SU-DHL-6 (cell line): ENCODE data around the gene PLEK.

Experiments
- H2AFZ ChIP-seq: fragments of 200-600 bp; sonication (generic); 2 replicates; pipeline ENCODE4 v1.6.1; 2014; ENCODE audit warnings: low read depth, mild to moderate bottlenecking, moderate library complexity, mixed read lengths, antibody characterized with exemption, low read length; ENCODE audit not compliant: severe bottlenecking
- H3F3A ChIP-seq: fragments of 200-600 bp; shearing (Covaris generic); 2 replicates; pipeline ENCODE4 v1.6.0; 2016; ENCODE audit warnings: antibody characterized with exemption, mild to moderate bottlenecking; ENCODE audit not compliant: insufficient read depth
- H3K27ac ChIP-seq: fragments of 200-600 bp; sonication (generic); 2 replicates; pipeline ENCODE4 v1.5.1; 2016; ENCODE audit warnings: low read depth, mild to moderate bottlenecking, low read length, moderate library complexity, mixed read lengths
- H3K27me3 ChIP-seq: fragments of 200-600 bp; sonication (generic), shearing (Covaris generic); 2 replicates; pipeline ENCODE4 v1.6.0; 2014; ENCODE audit warnings: mild to moderate bottlenecking, low read length
- H3K36me3 ChIP-seq: fragments of 200-600 bp; sonication (generic); 2 replicates; pipeline ENCODE4 v1.6.1; 2014; ENCODE audit warnings: mild to moderate bottlenecking, low read length, mixed read lengths
- H3K4me2 ChIP-seq: fragments of 300-600, 200-600 bp; shearing (Covaris generic), sonication (generic); 2 replicates; pipeline ENCODE4 v1.6.0; 2014; ENCODE audit warnings: low read length, low read depth, mild to moderate bottlenecking; ENCODE audit not compliant: poor library complexity, severe bottlenecking
- H3K4me3 ChIP-seq: fragments of 200-600 bp; sonication (generic); 2 replicates; pipeline ENCODE4 v1.5.1; 2014; ENCODE audit warnings: antibody characterized with exemption, low read length, mild to moderate bottlenecking, mixed read lengths; ENCODE audit not compliant: insufficient read depth, poor library complexity, severe bottlenecking
- H3K79me2 ChIP-seq: fragments of 200-600 bp; sonication (generic); 2 replicates; pipeline ENCODE4 v1.6.1; 2014; ENCODE audit warnings: mild to moderate bottlenecking, low read length, moderate library complexity; ENCODE audit not compliant: insufficient read depth
- H3K9ac ChIP-seq: fragments of 200-600 bp; sonication (generic); 2 replicates; pipeline ENCODE4 v1.7.0; 2014; ENCODE audit warnings: mild to moderate bottlenecking, low read length
- H3K9me2 ChIP-seq: fragments of 200-600 bp; sonication (generic); replicated peaks from 2 replicates; pipeline ENCODE4 v1.6.1; 2014; ENCODE audit warnings: low read length; ENCODE audit not compliant: insufficient read depth
- H3K9me3 ChIP-seq: fragments of 200-600 bp; sonication (generic); 2 replicates; pipeline ENCODE4 v1.6.1; 2014; ENCODE audit warnings: low read length, mixed read lengths; ENCODE audit not compliant: insufficient read depth
- H4K20me1 ChIP-seq: fragments of 200-600 bp; sonication (generic); 2 replicates; pipeline ENCODE4 v1.6.1; 2014; ENCODE audit warnings: low read depth, mild to moderate bottlenecking, antibody characterized with exemption, low read length, moderate library complexity, mixed read lengths
- EZH2phosphoT487 ChIP-seq: fragments of 200-600 bp; sonication (generic), shearing (Covaris generic); conservative IDR thresholded peaks from 2 replicates; pipeline ENCODE4 v1.6.1; 2018; ENCODE audit warnings: mild to moderate bottlenecking, antibody characterized with exemption, low read length, moderate library complexity, mixed read lengths
- TF ChIP-seq, protein P1 (sequence below): fragments of 200-600 bp; sonication (generic); IDR thresholded peaks from one replicate; pipeline ENCODE4 v1.5.1; 2017; ENCODE audit warnings: antibody characterized with exemption, mild to moderate bottlenecking, low read length, moderate library complexity; ENCODE audit not compliant: insufficient read depth, poor library complexity, severe bottlenecking

Gene PLEK

DNA sequence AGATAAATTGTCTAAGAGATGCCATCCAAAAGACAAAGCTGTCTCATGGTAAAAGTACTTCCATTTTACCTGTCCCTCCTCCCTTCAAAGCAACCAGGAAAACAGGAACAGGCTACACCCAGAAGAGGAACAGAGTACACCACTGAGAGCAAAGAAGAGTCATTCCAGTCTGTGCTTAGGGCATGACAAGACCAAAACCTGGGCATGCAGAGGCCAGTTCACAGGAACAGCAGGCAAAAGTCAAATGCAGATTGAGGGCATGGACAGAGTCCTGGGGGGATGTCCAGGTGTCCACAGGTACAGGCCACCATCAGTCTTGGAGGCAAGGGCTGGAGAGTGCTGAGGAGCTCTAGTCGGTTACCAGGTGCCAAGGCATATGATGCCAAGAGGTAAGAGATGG, 23.7 kb downstream of the PLEK start:
- Histone ChIP-seq H3K9me3 (no peaks in the 10 kb centered on the region), H3F3A (peaks cover 22% of the 10 kb centered on the region; the same call in 1 of the 2 replicates), H3K4me3 (no peak overlapping the region), H3K36me3 (peaks cover 49% of the 10 kb centered on the region), H4K20me1 (no peaks in the 10 kb centered on the region), H3K4me2 (no peak overlapping the region), H3K79me2 (no peaks in the 10 kb centered on the region), H3K27me3 (no peaks in the 10 kb centered on the region), H3K27ac (no peak overlapping the region; the same call in 1 of the 2 replicates), H3K9me2 (no peaks in the 10 kb centered on the region), H3K9ac (no peak overlapping the region), H2AFZ (no peak overlapping the region)
- no peak for TF ChIP-seq EZH2phosphoT487
- TF ChIP-seq, protein P1, sequence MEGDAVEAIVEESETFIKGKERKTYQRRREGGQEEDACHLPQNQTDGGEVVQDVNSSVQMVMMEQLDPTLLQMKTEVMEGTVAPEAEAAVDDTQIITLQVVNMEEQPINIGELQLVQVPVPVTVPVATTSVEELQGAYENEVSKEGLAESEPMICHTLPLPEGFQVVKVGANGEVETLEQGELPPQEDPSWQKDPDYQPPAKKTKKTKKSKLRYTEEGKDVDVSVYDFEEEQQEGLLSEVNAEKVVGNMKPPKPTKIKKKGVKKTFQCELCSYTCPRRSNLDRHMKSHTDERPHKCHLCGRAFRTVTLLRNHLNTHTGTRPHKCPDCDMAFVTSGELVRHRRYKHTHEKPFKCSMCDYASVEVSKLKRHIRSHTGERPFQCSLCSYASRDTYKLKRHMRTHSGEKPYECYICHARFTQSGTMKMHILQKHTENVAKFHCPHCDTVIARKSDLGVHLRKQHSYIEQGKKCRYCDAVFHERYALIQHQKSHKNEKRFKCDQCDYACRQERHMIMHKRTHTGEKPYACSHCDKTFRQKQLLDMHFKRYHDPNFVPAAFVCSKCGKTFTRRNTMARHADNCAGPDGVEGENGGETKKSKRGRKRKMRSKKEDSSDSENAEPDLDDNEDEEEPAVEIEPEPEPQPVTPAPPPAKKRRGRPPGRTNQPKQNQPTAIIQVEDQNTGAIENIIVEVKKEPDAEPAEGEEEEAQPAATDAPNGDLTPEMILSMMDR: no peak

DNA sequence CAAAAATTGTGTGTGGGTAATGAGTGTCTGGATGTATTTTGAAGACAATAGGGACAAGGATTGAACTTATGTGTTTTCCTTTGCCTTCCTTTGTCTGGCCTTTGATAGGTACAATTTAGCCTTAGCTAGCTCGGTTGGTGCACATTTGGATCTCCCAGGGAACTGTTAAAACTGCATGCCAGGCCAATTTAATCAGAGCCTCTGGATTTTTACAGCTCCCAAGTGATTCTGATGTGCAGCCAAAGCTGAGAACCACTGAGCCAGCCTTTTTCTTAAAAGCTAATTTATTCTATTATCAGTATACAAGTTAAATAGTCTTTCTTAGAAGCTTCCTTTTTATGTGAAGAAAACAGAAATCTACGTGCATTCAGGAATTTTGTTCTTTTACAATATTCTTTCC, 25.0 kb downstream of the PLEK start:
- Histone ChIP-seq H3K27ac (no peak overlapping the region), H3K36me3 (peaks cover 54% of the 10 kb centered on the region), H3K9me3 (no peaks in the 10 kb centered on the region), H3K9ac (no peak overlapping the region), H2AFZ (no peak overlapping the region), H3K27me3 (no peaks in the 10 kb centered on the region), H3F3A (peaks cover 19% of the 10 kb centered on the region; the same call in 1 of the 2 replicates), H4K20me1 (no peaks in the 10 kb centered on the region), H3K79me2 (no peaks in the 10 kb centered on the region), H3K9me2 (no peaks in the 10 kb centered on the region), H3K4me3 (no peak overlapping the region), H3K4me2 (no peak overlapping the region)
- no peak for TF ChIP-seq EZH2phosphoT487
- TF ChIP-seq, protein P1: no peak

DNA sequence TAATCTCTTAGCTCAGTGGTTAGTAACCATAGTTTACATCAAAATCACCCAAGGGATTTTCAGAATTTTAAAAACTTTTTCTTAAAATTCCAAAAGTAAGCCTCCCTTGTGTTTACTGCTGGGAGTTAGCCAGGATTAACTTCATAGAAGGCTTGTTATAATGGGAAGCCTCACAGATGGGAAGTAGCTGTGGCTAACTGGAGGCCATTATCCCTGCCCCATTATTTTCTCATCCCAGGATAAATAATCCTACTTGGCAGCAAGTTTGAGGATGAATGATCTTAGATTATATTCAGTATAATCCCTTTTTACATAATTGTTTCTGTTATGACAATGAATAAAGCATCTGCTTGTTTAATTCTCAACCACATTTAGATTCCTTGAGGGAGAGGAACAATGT, 25.5 kb downstream of the PLEK start:
- Histone ChIP-seq H3K36me3 (peaks cover 59% of the 10 kb centered on the region), H3K9ac (no peak overlapping the region), H2AFZ (no peak overlapping the region), H3K9me2 (no peaks in the 10 kb centered on the region), H3K4me2 (no peak overlapping the region), H3K27me3 (no peaks in the 10 kb centered on the region), H3K9me3 (no peaks in the 10 kb centered on the region), H3K79me2 (no peaks in the 10 kb centered on the region), H3K27ac (no peak overlapping the region), H3F3A (peaks cover 14% of the 10 kb centered on the region; the same call in 1 of the 2 replicates), H4K20me1 (no peaks in the 10 kb centered on the region), H3K4me3 (no peak overlapping the region)
- TF ChIP-seq, protein P1: no peak
- no peak for TF ChIP-seq EZH2phosphoT487
